ENCODE measurements around the gene CPXM2.

CPXM2 gene

GRCh38 chr10:123847686-123848432 is 43.7 kb downstream of the CPXM2 start:
- DNase-seq (ENCODE audit: low spot score) = no peak

- DNase-seq (ENCODE audit: low spot score) = no peak
Measured at GRCh38 chr10:123843835-123844234, 47.8 kb downstream of the CPXM2 start.

GRCh38 chr10:123842692-123843385 is 48.8 kb downstream of the CPXM2 start:
- no peak for DNase-seq (ENCODE audit: low spot score)

GRCh38 chr10:123841560-123841959 is 50.0 kb downstream of the CPXM2 start:
- DNase-seq (ENCODE audit: low spot score) = no peak

- DNase-seq (ENCODE audit: low spot score) = no peak
Measured at GRCh38 chr10:123841115-123841514, 50.5 kb downstream of the CPXM2 start.

GRCh38 chr10:123840714-123841113 is 50.9 kb downstream of the CPXM2 start:
- DNase-seq (ENCODE audit: low spot score) = no peak

- DNase-seq (ENCODE audit: low spot score) = no peak
Measured at GRCh38 chr10:123838596-123839310, 52.9 kb downstream of the CPXM2 start.

GRCh38 chr10:123837756-123838155 is 53.9 kb downstream of the CPXM2 start:
- DNase-seq (ENCODE audit: low spot score) = no peak

GRCh38 chr10:123836418-123837145 is 55.0 kb downstream of the CPXM2 start:
- DNase-seq (ENCODE audit: low spot score) = no peak

GRCh38 chr10:123835575-123835974 is 56.0 kb downstream of the CPXM2 start:
- DNase-seq (ENCODE audit: low spot score) = no peak

- no peak for DNase-seq (ENCODE audit: low spot score)
Measured at GRCh38 chr10:123833170-123833850, 58.3 kb downstream of the CPXM2 start.

- no peak for DNase-seq (ENCODE audit: low spot score)
Measured at GRCh38 chr10:123831259-123831658, 60.3 kb downstream of the CPXM2 start.

GRCh38 chr10:123821136-123821535 is 70.5 kb downstream of the CPXM2 start:
- no peak for DNase-seq (ENCODE audit: low spot score)

GRCh38 chr10:123809632-123810031 is 82.0 kb downstream of the CPXM2 start:
- no peak for DNase-seq (ENCODE audit: low spot score)

GRCh38 chr10:123808906-123809305 is 82.7 kb downstream of the CPXM2 start:
- DNase-seq (ENCODE audit: low spot score) = peak; percentile 16

GRCh38 chr10:123808286-123808685 is 83.3 kb downstream of the CPXM2 start:
- DNase-seq (ENCODE audit: low spot score) = no peak

- no peak for DNase-seq (ENCODE audit: low spot score)
Measured at GRCh38 chr10:123807444-123808035, 84.1 kb downstream of the CPXM2 start.

GRCh38 chr10:123804716-123805115 is 86.9 kb downstream of the CPXM2 start:
- no peak for DNase-seq (ENCODE audit: low spot score)

- DNase-seq (ENCODE audit: low spot score) = no peak
Measured at GRCh38 chr10:123800821-123801220, 90.8 kb downstream of the CPXM2 start.

GRCh38 chr10:123800289-123800688 is 91.3 kb downstream of the CPXM2 start:
- no peak for DNase-seq (ENCODE audit: low spot score)

- no peak for DNase-seq (ENCODE audit: low spot score)
Measured at GRCh38 chr10:123798856-123799255, 92.8 kb downstream of the CPXM2 start.

Measured in globus pallidus (tissue), 1 donor.